HepG2 (cell line): ENCODE data around the gene DUS1L. TPM values are rescaled to one million over a fixed set of nuclear protein-coding genes. Genes with fewer than 3 reads are reported as not detected.

Source experiments
- FOSL2 ChIP-seq: sonication (generic); formaldehyde crosslinking; IDR thresholded peaks from 2 replicates; pipeline ENCODE4 v1.4.0; 2020; ENCODE audit warnings: missing genetic modification reagents
- KDM3A ChIP-seq: IDR thresholded peaks from 2 replicates; pipeline ENCODE4 v1.6.1; 2018; ENCODE audit warnings: low read depth, missing compliant biosample characterization
- KDM5B ChIP-seq: sonication (generic); formaldehyde crosslinking; IDR thresholded peaks from 2 replicates; pipeline ENCODE4 v1.4.0; 2020; ENCODE audit warnings: missing genetic modification reagents, mild to moderate bottlenecking, borderline replicate concordance
- MTA1 ChIP-seq: sonication (generic); formaldehyde crosslinking; IDR thresholded peaks from 2 replicates; pipeline ENCODE4 v1.4.0; 2020; ENCODE audit warnings: missing genetic modification reagents, mild to moderate bottlenecking, borderline replicate concordance
- POGZ ChIP-seq: sonication (generic); formaldehyde crosslinking; IDR thresholded peaks from 2 replicates; pipeline ENCODE4 v1.4.0; 2020; ENCODE audit warnings: mild to moderate bottlenecking, missing genetic modification reagents
- RAD21 ChIP-seq: fragments of 450-650 bp; formaldehyde crosslinking; IDR thresholded peaks from 2 replicates; pipeline ENCODE4 v1.5.0; 2020; ENCODE audit warnings: mild to moderate bottlenecking
- TEAD3 ChIP-seq: optimal IDR thresholded peaks from 2 replicates; pipeline ENCODE3; 2016; ENCODE audit warnings: borderline replicate concordance
- ZNF230 ChIP-seq: sonication (generic); formaldehyde crosslinking; IDR thresholded peaks from 2 replicates; pipeline ENCODE4 v1.4.0; 2020; ENCODE audit warnings: mild to moderate bottlenecking, missing genetic modification reagents
- ZNF589 ChIP-seq: sonication (generic); formaldehyde crosslinking; conservative IDR thresholded peaks from 2 replicates; pipeline ENCODE4 v1.8.0; 2022; ENCODE audit warnings: mild to moderate bottlenecking, moderate library complexity, missing genetic modification reagents
- ZSCAN29 ChIP-seq: sonication (generic); formaldehyde crosslinking; conservative IDR thresholded peaks from 2 replicates; pipeline ENCODE4 v1.4.0; 2020; ENCODE audit warnings: mild to moderate bottlenecking, missing genetic modification reagents
- polyA plus RNA-seq, 8 experiments: library from polyadenylated mRNA; depleted of rRNA in 3 of 8; stranded (reverse) in 7 of 8; unstranded in 1 of 8; fragments of >200 nt; fragmentation: Illumina TruSeq in 4 of 8; extraction: Trizol in 4 of 8; gene quantifications; 2 replicates each; pipeline versions ENCODE4 v1.2.1 to v1.2.3, GENCODE V29; 2011 to 2016; ENCODE audit warnings: low read depth in 4 of 8, missing spikeins in 1 of 8, mixed read lengths in 1 of 8; ENCODE audit not compliant: insufficient read depth in 1 of 8
- total RNA-seq, 5 experiments: library from RNA; depleted of rRNA; stranded (reverse); fragments of >200 nt; fragmentation: Illumina TruSeq; extraction: Trizol; gene quantifications; 2 replicates each; pipeline ENCODE4 v1.2.3, GENCODE V29; 2016; ENCODE audit warnings: low read depth in 1 of 5
- TF ChIP-seq, protein P1 (sequence below), 2 experiments: sonication (generic) in 1 of 2; formaldehyde crosslinking in 1 of 2; IDR thresholded peaks; 2 replicates each; pipeline versions ENCODE4 v1.4.0 to v1.6.1; 2018 to 2020; ENCODE audit warnings: missing genetic modification reagents in 2 of 2, borderline replicate concordance in 1 of 2, low read depth in 1 of 2, mild to moderate bottlenecking in 1 of 2, missing biosample characterization in 1 of 2

The DUS1L gene
- total and polyA plus RNA-seq, 2 of the 13 experiments (the other 11 are each of a cell fraction or from before 2014, with no cell fraction given) = 81.0 to 109 TPM

DNA sequence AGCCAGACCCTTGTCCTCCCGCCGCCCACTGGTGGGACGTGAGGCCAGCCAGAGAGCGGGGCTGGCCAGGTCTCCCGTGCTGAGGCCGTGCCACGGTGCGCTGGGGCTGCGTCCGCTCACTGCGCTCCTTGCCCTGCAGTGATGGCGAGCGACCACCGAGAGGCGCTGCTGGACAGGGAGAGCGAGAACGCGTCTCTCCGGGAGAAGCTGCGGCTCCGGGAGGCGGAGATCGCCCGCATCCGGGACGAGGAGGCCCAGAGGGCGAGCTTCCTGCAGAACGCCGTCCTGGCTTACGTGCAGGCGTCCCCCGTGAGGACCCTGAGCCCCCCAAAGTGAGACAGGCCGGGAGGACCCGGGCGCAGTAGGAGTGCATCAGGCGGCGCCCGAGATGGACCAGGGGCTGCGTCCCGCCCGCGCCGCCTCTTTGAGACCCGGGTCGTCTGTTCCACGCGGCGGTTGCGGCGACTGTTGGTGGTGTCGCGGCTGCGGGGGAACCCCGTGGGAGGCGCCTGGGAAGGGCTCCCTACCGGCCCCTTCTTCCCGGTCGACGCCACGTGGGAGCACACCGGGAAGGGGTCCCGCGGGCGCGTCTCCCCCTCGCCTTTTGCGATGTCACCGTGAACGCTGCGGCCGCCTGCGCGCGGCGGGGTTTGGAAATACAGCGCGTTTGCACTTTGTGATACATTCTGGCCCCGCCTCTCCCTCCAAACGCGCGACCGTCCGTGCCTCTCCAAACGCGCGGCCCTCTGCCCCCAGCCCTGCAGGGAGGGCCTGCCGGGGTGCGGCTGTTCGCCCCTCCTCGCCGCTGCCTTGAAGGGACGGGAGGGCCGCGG lies 34.9 kb downstream of the DUS1L start (continued):
- TF ChIP-seq TEAD3 (no peak), ZNF589 (CRISPR knock-in tag) (0 out of 2 replicates have a peak, but pooled peaks have one; percentile 39), MTA1 (peak; percentile 59; the same call in 1 of the 2 replicates), FOSL2 (CRISPR knock-in tag) (0 out of 2 replicates have a peak, but pooled peaks have one; percentile 8), ZSCAN29 (no peak), POGZ (0 out of 2 replicates have a peak, but pooled peaks have one; percentile 17), ZNF230 (no peak), RAD21 (CRISPR knock-in tag) (peak; percentile 91), KDM5B (CRISPR knock-in tag) (peak; percentile 55; the same call in 1 of the 2 replicates), KDM3A (CRISPR knock-in tag) (peak; percentile 62; the same call in 1 of the 2 replicates)
- TF ChIP-seq, protein P1, sequence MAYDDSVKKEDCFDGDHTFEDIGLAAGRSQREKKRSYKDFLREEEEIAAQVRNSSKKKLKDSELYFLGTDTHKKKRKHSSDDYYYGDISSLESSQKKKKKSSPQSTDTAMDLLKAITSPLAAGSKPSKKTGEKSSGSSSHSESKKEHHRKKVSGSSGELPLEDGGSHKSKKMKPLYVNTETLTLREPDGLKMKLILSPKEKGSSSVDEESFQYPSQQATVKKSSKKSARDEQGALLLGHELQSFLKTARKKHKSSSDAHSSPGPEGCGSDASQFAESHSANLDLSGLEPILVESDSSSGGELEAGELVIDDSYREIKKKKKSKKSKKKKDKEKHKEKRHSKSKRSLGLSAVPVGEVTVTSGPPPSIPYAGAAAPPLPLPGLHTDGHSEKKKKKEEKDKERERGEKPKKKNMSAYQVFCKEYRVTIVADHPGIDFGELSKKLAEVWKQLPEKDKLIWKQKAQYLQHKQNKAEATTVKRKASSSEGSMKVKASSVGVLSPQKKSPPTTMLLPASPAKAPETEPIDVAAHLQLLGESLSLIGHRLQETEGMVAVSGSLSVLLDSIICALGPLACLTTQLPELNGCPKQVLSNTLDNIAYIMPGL (CRISPR knock-in tag; IDR thresholded peaks at IDR 0.05; ENCODE audit: borderline replicate concordance in 1 of 2, low read depth in 1 of 2) = peak in 1 of 2 experiments; percentile 38; a peak in 1 of 4 replicates
- TF ChIP-seq, all 625 proteins: peak for 34
